Epithelial cell of prostate (primary cell): Measurements from ENCODE around the gene ALDH3B1.

Source experiments
- DNase-seq: peaks from one replicate; pipeline ENCODE4 v3.0.0-alpha.2; 2011; ENCODE audit warnings: low read depth, low spot score
- H3K27ac ChIP-seq: fragments of 450-650 bp; 2 replicates; pipeline ENCODE4 v1.5.1; 2017; ENCODE audit warnings: mild to moderate bottlenecking

The ALDH3B1 gene

DNA sequence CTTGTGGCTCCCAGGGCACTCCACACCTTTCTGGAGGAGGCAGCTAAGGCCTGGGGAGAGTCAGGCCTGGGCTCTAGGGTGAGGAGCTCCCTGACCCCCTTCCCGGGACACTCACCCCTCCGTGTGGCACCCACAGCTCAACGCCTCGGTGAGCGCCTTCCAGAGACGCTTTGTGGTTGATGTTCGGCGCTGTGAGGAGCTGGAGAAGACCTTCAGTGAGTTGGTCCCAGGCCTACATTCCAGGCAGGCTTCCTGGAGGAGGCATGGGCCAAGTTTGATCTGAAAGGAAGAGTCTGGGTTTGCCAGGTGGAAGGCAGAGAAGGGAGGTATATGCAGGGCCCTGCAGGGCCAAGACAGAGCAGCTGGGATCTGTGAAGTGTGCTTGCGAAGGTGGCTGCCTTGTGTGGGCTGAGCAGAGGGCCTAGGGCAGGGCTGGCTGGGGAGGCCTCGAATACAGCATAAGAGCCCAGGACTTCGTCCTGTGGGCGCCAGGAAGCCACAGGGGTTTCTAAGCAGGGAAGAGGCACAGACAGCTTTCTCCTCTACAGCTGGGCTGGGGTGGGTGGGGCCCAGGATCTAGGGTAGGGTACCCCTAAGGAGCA is 31.6 kb downstream of the ALDH3B1 start:
- no peak overlapping the region for H3K27ac ChIP-seq
- DNase-seq = no peak

- no peak overlapping the region for H3K27ac ChIP-seq
- DNase-seq = no peak
These were observed 32.3 kb downstream of the ALDH3B1 start for GRCh38 chr11:68042219-68043028.

DNA sequence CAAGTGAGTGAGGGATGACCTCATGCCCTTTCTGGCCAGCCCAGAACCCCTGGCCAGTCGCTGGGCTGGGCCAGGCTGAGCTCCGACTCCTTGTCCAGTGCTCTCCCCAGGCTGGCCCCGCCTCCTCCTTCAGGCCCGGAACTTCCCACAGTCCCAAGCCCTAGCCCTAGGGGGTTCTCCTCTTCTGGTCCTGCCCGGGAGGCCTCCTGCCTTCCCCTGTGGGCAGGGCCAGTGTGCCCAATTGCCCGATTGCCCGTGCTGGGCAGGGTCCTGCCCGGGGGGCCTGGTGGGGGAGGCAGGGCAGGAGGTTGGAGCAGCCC is 32.9 kb downstream of the ALDH3B1 start:
- H3K27ac ChIP-seq = no peak overlapping the region
- no peak for DNase-seq

GRCh38 chr11:68043349-68044144 is 33.4 kb downstream of the ALDH3B1 start:
- H3K27ac ChIP-seq = no peak overlapping the region
- DNase-seq = no peak

DNA sequence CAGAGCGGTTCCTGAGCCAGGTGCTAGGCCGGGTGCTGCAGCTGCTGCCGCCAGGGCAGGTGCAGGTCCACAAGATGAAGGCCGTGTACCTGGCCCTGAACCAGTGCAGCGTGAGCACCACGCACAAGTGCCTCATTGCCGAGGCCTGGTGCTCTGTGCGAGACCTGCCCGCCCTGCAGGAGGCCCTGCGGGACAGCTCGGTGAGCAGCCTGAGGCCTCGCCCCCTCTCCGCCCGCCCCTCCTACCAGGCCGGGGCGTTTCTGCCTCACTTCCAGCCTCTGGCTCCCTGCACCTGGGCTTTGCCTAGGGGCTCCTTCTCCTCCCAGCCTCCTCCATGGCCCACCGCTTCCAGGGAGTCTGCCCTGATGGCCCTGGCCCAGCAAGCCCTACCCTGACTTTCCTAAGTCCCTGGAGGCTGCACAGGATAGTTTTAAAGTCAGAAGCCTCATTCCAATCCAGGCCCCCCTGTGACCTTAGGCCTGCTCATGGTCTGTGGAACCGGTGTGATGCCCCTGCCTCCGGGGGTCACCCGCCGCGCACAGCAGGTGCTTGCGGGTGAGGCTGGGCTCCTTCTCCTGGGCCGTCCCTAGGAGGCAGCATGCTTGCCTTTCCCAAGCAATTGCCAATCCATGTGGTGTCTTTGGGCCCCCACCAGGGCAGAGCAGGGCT is 34.2 kb downstream of the ALDH3B1 start:
- H3K27ac ChIP-seq = no peak overlapping the region
- DNase-seq = no peak

DNA sequence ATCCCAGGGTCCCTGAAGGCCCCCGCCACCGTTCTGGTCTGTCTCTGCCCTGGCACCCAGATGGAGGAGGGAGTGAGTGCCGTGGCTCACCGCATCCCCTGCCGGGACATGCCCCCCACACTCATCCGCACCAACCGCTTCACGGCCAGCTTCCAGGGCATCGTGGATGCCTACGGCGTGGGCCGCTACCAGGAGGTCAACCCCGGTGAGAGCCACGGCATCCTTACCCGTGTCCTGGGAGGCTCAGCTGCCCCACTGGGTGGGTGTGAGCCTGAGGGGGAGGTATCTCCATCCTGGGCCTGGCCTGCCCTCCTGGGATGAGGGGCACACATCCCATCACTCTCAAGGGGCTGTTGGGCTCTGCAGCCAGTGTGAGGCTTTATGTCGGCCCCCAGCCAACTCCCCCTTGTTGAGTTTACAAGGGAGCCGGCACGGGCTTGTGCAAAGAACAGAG is 34.8 kb downstream of the ALDH3B1 start:
- H3K27ac ChIP-seq = no peak overlapping the region
- no peak for DNase-seq

DNA sequence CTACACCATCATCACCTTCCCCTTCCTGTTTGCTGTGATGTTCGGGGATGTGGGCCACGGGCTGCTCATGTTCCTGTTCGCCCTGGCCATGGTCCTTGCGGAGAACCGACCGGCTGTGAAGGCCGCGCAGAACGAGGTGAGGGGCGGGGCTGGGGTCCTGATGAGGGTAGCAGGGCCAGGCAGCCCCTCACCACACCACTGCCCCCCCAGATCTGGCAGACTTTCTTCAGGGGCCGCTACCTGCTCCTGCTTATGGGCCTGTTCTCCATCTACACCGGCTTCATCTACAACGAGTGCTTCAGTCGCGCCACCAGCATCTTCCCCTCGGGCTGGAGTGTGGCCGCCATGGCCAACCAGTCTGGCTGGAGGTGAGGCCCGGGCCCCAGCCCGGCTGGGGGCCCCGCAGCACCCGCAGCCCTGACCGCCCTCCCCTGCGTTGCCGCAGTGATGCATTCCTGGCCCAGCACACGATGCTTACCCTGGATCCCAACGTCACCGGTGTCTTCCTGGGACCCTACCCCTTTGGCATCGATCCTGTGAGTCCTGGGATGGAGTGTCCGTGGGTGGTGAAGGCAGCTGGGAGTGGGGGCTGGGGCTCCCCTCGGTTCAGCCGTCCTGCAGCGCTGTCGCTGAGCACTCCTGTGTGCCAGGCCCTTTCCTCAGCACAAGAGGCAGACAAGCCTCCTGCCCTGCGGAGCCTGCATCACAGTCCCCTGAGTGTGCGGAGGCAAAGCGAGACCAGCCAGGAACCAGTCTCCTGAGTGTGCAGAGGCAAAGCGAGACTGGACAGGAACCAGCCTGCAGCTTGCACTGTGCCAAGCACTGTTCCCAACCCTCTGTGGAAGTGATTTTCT is 37.5 kb downstream of the ALDH3B1 start:
- no peak overlapping the region for H3K27ac ChIP-seq
- DNase-seq = no peak

DNA sequence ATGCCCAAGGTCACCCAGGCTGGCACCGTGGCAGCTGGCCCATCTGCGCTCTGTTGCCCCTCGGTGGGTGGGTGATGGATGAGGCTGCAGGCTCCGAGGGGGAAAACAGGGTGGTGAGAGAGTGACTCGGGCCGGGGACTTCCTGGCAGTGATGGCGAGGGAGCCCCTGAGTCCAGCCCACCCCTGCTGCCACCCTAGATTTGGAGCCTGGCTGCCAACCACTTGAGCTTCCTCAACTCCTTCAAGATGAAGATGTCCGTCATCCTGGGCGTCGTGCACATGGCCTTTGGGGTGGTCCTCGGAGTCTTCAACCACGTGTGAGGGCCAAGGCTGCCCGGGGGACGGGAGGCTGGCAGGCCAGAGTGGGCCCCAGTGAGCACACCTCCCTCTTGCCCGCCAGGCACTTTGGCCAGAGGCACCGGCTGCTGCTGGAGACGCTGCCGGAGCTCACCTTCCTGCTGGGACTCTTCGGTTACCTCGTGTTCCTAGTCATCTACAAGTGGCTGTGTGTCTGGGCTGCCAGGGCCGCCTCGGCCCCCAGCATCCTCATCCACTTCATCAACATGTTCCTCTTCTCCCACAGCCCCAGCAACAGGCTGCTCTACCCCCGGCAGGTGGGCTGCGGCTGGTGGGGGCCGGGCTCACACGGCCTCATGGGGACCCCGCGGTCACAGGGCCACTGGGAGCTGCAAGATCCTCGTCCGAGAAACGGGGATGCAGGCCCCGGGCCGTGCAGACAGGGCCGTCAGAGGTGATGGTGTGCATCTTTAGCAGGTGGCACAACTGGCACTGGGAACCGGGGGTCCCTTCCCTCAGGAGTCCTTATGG is 38.8 kb downstream of the ALDH3B1 start:
- H3K27ac ChIP-seq = no peak overlapping the region
- no peak for DNase-seq

DNA sequence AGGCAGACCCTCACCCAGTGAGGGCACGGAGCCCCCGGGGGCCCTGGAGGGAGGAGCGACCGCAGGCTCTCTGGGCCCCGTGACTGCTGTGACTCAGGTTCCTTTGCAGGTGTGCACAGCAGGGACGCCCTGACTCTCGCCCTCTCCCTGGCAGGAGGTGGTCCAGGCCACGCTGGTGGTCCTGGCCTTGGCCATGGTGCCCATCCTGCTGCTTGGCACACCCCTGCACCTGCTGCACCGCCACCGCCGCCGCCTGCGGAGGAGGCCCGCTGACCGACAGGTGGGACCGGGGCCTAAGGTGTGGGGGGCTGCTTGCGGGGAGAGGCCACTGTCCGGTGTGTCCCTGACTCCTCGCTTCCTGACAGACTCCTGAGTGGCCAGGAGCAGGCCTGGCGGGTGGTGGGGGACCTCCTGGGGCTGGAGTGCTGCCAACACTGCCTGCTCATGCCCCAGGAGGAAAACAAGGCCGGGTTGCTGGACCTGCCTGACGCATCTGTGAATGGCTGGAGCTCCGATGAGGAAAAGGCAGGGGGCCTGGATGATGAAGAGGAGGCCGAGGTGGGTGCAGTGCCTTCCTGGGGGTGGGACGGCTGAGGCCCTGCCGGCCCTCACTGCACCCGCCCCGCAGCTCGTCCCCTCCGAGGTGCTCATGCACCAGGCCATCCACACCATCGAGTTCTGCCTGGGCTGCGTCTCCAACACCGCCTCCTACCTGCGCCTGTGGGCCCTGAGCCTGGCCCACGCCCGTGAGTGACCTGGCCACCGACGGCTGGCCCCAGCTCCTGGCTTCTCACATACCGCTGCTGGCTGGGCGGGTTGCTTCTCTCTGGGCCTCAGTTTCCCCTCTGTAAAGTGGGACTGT is 39.6 kb downstream of the ALDH3B1 start:
- H3K27ac ChIP-seq = no peak overlapping the region
- no peak for DNase-seq

- DNase-seq = no peak
- H3K27ac ChIP-seq = no peak overlapping the region
These were observed 40.3 kb downstream of the ALDH3B1 start for GRCh38 chr11:68050371-68050841.

DNA sequence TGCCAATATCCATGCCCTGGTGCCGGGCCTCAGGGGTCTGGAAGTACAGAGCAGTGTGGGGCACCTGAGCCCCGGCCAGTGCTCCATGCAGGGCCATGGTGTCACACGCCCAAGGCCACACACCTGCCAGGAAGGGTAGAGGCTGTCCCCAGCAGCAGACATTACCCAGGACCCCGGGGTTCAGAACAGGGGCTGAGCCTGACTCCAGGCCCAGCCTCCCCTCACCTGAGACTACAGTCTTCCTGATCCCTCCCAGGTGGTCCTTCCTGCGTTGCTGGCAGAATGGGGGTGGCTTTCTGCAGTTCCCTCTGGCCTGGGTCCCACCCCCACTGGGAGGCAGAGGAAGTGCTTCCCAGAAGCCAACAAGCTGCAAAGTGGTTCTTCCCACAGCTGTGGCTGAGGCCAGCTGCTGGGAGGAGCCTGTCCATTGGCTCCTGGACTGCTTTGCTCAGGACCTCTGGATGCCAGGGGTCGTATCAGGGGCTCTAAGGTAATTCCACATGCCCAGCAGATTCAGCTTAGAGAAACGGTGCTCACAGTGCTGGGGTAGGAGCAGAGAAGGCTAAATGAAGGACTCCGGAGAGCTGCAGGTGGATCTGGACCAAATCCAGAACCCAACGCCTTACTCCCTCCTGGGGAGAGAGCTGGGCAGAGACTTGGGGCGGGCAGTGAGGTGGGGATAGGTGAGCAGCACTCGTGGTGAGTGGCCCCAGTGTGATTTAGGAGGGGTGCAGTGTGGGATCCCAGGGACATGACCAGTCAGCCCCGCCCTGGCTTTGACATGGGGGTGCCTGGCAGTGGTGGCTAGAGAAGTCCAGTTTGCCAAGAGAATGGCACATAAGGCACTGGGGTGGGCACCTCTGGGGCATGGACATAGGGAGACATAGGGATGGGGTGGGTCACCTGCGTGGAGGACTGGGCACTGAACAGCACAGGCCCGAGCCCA is 41.3 kb downstream of the ALDH3B1 start:
- no peak for DNase-seq
- H3K27ac ChIP-seq = no peak overlapping the region

DNA sequence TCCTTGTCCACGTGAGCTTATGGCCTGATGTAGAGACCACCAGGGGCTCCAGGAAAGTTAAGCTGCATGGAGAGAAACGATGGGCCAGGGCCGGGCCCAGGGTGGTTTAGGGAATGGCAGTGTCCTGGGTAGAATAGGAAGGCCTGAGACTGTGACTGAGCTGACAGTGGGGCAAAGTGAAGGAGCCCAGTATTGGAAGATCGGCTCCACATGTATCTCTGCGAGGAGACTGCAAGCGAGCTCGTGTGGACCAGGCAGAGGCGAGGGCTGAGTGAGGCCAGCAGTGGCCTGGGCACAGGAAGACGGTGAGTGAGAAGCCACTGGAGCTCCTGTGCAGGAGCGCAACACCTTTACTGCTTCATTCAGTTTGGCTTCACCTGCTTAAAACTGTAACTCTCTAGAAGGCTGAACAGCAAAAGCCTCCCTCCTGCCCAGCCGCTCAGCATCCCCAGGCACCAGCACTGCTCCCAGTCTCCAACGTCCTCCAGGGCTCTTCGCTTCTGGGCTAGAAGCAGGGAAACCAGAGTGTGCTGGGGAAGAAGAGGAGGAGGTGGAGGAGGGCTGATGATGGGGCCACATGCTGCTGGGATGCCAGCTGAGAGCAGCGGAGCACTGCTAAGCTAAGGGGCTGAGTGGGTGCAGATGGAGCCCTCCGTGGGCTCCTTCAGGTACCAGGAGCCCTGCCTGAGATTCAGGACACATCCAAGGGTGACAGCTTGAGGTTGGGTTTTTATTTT is 42.2 kb downstream of the ALDH3B1 start:
- H3K27ac ChIP-seq = no peak overlapping the region
- no peak for DNase-seq

- no peak for DNase-seq
- H3K27ac ChIP-seq = no peak overlapping the region
These were observed 43.0 kb downstream of the ALDH3B1 start for GRCh38 chr11:68053117-68053516.

- DNase-seq = no peak
- H3K27ac ChIP-seq = no peak overlapping the region
These were observed 44.1 kb downstream of the ALDH3B1 start for GRCh38 chr11:68053981-68054812.
